ENCODE measurements around the gene RNF149.

RNF149 gene

GRCh38 chr2:101305492-101306078, 2.9 kb downstream of the RNF149 start:
- H3K4me3 ChIP-seq (ENCODE audit: low read length) = peak overlapping the region; percentile 63
- peak; percentile 77 for DNase-seq (ENCODE audit: low read depth)
- TF ChIP-seq CTCF (IDR thresholded peaks at IDR 0.05; ENCODE audit: insufficient read depth, low read depth, low read length, missing control alignments) = no peak

- no peak for TF ChIP-seq CTCF (IDR thresholded peaks at IDR 0.05; ENCODE audit: insufficient read depth, low read depth, low read length, missing control alignments)
- no peak for DNase-seq (ENCODE audit: low read depth)
- no peak overlapping the region for H3K4me3 ChIP-seq (ENCODE audit: low read length)
Observed at GRCh38 chr2:101305035-101305434, 3.5 kb downstream of the RNF149 start.

DNA sequence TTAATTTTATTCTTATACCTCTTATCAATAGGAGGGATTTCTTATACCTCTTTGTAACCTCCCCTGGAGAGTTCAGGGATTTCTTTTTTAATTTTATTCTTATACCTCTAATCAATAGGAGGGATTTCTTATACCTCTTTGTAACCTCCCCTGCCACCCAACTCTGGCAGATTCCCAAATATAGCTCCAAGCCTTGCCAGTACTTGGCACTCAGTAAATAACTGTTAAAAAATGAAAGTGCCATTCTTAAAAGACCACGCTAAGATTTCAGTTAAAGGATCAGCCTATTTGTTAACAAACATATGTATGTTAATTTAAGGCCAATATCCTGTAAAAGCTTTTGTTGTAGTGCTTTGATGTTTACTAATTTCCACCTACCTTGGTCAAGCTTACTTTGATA, 4.8 kb downstream of the RNF149 start:
- no peak for DNase-seq (ENCODE audit: low read depth)
- no peak for TF ChIP-seq CTCF (IDR thresholded peaks at IDR 0.05; ENCODE audit: insufficient read depth, low read depth, low read length, missing control alignments)
- H3K4me3 ChIP-seq (ENCODE audit: low read length) = no peak overlapping the region

- peak; percentile 31 for DNase-seq (ENCODE audit: low read depth)
- no peak for TF ChIP-seq CTCF (IDR thresholded peaks at IDR 0.05; ENCODE audit: insufficient read depth, low read depth, low read length, missing control alignments)
- H3K4me3 ChIP-seq (ENCODE audit: low read length) = no peak overlapping the region
Observed at GRCh38 chr2:101302016-101302415, 6.5 kb downstream of the RNF149 start.

DNA sequence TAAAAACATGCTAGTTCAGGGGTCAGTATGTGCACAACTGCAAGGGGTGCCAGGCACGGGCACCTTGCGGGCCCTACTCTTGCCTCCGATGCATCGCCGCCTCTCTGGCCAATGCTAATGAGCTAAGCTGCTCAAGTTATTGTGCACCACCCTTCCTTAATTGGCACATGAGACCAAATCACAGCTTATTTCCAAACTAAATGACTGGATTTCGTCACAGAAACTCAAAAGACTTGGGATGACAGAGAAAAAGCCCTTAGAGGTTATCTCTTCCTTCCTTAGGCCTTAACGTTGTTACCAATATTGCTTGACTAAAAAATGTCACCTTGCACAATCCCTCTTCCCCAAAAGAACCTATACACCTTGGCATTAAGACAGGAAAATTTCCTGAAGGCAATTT, 7.7 kb downstream of the RNF149 start:
- TF ChIP-seq CTCF (IDR thresholded peaks at IDR 0.05; ENCODE audit: insufficient read depth, low read depth, low read length, missing control alignments) = no peak
- no peak for DNase-seq (ENCODE audit: low read depth)
- no peak overlapping the region for H3K4me3 ChIP-seq (ENCODE audit: low read length)

DNA sequence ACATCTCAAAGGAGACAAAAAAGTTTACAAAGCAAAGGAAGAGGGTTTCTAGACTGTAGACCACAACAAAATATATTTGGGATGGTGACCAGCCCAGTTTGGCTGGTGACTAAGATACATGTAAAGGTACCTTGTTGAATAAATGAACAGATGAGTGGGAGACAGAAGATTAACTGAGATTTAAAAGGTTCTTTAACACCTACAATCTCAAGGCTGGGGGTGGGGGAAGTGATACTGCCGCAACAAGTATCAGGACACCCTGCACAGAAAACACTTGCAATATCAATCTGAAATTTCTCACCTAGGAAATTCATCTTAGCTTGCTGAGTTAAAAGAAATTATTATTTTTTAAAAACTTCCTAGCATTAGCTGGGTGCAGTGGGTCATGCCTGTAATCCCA, 8.3 kb downstream of the RNF149 start:
- TF ChIP-seq CTCF (IDR thresholded peaks at IDR 0.05; ENCODE audit: insufficient read depth, low read depth, low read length, missing control alignments) = no peak
- H3K4me3 ChIP-seq (ENCODE audit: low read length) = no peak overlapping the region
- no peak for DNase-seq (ENCODE audit: low read depth)

GRCh38 chr2:101299604-101300003, 8.9 kb downstream of the RNF149 start:
- DNase-seq (ENCODE audit: low read depth) = no peak
- no peak for TF ChIP-seq CTCF (IDR thresholded peaks at IDR 0.05; ENCODE audit: insufficient read depth, low read depth, low read length, missing control alignments)
- no peak overlapping the region for H3K4me3 ChIP-seq (ENCODE audit: low read length)
